GM12801 (cell line): ENCODE measurements around the gene LDLRAD3.

Experiments used
- TF ChIP-seq, protein P1 (sequence below): IDR thresholded peaks from one replicate; pipeline ENCODE4 v1.5.1; 2011; ENCODE audit warnings: control low read depth; ENCODE audit not compliant: insufficient read length; ENCODE audit errors: extremely low read depth

LDLRAD3 gene

DNA sequence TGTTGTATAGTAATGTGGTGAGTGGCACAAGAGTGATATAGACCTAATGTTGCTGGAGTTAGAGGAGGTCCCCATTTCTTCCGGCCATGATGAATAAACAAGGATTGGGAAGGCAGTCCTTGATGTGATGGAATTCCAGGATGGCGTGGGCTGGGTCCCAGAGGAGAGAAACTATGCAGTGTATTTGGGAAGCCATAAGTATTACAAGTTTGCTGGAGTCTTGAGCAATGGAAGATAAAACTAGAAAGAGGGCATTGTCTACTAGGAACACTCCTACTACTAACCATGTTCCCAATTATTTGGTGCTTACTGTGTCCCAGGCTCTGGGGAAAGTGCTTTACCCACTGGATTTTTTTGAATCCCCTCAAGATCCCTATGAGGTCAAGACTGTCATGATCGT lies 20.0 kb downstream of the LDLRAD3 start:
- TF ChIP-seq, protein P1, sequence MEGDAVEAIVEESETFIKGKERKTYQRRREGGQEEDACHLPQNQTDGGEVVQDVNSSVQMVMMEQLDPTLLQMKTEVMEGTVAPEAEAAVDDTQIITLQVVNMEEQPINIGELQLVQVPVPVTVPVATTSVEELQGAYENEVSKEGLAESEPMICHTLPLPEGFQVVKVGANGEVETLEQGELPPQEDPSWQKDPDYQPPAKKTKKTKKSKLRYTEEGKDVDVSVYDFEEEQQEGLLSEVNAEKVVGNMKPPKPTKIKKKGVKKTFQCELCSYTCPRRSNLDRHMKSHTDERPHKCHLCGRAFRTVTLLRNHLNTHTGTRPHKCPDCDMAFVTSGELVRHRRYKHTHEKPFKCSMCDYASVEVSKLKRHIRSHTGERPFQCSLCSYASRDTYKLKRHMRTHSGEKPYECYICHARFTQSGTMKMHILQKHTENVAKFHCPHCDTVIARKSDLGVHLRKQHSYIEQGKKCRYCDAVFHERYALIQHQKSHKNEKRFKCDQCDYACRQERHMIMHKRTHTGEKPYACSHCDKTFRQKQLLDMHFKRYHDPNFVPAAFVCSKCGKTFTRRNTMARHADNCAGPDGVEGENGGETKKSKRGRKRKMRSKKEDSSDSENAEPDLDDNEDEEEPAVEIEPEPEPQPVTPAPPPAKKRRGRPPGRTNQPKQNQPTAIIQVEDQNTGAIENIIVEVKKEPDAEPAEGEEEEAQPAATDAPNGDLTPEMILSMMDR = no peak

DNA sequence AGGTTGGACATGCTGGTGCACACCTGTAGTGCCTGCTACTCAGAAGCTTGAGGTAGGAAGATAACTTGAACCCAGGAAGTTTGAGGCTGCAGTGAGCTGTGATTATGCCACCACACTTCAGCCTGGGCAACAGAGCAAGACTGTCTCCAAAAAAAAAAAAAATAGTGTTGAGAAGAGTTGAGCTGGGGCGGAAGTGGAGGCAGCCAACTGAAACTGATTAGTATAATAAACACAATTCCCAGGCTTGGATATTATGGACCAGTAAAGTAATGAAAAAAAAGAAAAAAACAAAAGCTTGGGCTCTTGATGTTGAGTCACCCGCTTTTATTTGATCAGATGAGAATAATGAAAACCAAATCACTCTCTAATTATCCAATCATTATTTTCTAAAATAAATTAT lies 21.0 kb downstream of the LDLRAD3 start:
- TF ChIP-seq, protein P1 = no peak

DNA sequence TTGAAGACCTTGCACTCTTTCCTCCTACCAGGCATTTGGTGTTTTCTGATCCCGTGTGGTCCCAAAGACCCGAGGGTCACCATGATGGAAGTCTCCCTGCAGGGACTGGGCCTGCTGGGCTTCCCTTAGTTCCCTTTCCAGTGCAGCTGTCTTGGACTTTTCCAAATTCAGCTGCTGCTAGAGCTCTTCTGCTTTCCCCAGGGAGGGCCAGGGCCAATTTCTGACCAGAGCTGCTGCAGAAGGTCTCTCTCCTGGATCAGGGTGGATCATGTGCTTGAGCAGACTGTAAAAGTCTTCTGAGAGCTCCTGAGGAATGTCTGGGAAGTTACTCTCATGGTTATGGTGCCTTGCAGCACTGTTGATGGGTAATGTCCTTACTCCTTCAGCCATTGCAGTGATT lies 23.2 kb downstream of the LDLRAD3 start:
- TF ChIP-seq, protein P1 = no peak

DNA sequence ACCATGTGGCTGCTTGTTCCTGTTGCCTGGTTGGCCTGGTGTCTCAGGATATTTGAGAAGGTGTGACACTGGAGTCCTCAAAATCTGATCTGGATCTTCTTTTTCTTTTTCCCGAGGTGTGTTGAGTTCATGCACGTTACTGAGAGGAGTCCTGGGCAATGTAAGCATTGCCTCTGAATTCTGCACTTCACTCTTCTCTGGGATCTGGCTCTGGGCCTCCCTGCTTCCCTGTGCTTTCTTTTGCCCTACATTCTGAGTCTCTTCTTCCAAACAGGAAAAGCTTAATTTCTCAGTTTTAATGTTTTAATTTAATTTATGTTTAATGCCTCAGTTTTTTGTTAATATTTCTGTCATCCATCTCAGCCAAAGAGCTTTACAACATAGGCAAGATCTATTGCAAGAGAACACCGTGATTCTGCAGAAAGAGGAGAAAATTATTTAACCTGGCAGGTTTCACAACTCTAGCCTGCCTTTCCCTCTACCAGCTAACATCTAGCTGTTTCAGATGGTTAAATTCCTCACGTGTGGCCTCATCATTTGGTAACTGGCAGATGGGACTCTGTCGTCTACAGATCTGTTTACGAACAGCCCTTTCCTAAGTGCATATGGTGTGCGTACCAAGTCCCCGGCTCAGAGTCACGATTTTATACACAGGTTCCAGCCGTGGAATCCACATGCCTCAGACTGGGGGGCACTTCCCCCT lies 24.7 kb downstream of the LDLRAD3 start:
- TF ChIP-seq, protein P1 = no peak

DNA sequence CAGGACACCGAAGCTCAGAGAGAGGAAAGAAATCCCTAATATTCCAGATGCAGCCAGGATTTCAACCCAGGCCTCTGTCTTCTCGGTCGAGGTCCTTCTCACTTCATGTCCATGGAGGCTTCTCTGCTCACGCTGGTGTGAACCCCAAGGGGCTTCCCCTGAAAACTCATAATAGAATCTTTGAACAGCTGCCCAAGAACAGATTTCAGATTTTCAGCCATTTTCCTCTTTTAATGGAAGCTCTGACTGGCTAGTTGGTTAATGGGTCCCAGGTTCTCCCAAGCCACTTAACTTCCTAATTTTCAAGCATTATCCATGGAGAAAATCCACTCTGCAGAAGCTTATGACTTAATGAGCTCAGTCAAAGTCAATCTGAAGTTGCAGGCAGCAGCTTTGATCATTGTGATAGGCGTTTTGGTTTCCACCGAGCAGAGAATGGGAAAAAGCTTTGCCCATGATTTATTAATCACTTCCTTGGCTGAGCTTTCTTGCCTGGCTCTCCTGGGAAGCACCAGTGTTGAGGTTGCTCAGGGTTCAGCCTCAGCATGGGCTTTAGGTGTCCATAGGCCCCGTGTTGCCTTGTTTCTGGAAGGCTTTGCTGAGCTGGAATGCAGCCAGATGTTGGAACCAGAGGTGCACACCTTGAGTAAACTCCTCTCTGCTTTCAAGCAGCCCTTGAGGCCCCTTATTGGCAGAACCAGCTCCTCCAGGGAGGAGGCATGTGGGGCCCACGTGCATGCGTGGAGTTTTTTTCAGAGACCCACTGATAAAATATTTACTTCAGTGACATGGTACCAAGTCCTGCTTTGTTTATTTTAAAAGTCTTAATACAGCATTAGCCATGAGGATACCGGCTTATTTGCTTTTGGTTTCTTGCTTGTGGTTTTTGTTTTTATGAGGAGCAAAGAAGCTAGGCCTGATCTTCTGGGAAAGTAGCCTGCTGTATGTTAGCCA lies 25.5 kb downstream of the LDLRAD3 start:
- TF ChIP-seq, protein P1 = no peak

DNA sequence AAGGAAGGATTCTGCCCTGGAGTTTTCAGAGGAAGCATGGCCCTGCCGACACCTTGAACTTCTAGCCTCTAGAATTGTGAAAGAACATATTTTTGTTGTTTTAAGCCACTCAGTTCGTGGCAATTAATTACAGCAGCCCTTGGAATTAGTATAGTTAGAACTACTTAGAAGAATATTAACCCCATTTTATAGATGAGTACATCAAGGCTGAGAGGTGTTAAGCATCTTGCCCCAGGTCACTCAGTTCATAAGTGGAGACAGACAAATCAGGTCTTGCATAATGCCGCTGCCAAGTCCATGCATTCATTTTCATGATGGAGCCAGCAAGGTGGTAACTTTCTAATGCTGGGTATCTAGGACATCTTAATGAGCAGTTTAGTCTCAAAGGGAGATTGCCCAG lies 26.6 kb downstream of the LDLRAD3 start:
- TF ChIP-seq, protein P1 = no peak

DNA sequence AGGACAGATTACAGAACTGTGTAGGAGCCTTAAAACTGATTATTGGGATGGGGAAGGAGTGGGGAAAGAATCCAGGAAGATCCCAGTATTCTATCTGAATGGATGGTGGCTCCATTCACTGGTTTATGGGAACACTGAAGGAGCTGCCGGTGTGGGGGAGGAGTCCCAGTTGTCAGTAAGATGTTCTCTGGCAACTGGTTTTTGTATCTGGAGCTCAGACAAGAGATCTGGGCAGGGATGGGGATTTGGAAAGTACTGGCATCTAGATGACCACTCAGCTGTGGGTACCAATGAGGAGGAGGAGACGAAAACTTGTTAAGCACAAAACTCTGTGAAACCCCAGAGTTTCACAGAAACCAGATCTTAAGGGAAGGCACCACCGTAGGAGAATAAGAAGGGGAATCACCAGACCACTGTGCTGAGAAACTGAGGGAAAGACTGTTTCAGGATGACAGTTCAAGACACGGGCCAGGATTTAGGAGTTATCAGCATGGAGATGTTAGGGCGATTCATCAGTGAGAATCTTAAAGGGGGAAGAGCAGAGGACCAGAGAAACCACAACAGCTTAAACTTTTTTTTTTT lies 28.1 kb downstream of the LDLRAD3 start:
- TF ChIP-seq, protein P1 = no peak
